HG02571 (cell line): ENCODE results near the gene RPAIN.

Experiments used
- ATAC-seq: cut with Tn5 transposase; IDR thresholded peaks from one replicate; pipeline ENCODE4 v1.9.1; 2021; ENCODE audit warnings: mild to moderate bottlenecking, moderate library complexity; ENCODE audit not compliant: unreplicated experiment

RPAIN gene

DNA sequence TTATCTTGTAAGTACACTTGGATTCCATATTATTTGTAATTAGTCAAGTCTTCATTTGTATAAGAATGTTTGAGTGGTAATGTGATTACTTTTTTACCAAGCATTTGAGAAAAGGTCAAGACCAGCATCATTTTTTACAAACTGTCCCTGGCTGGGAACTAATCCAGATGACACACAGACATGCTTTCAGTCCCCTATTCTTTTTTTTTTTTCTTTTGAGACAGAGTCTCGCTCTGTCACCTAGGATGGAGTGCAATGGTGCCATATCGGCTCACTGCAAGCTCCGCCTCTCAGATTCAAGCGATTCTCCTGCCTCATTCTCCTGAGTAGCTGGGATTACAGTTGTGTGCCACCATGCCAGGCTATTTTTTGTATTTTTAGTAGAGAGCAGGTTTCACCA lies 61.5 kb downstream of the RPAIN start:
- ATAC-seq = no peak
